ENCODE data around the gene EXOC6.

Gene EXOC6

DNA sequence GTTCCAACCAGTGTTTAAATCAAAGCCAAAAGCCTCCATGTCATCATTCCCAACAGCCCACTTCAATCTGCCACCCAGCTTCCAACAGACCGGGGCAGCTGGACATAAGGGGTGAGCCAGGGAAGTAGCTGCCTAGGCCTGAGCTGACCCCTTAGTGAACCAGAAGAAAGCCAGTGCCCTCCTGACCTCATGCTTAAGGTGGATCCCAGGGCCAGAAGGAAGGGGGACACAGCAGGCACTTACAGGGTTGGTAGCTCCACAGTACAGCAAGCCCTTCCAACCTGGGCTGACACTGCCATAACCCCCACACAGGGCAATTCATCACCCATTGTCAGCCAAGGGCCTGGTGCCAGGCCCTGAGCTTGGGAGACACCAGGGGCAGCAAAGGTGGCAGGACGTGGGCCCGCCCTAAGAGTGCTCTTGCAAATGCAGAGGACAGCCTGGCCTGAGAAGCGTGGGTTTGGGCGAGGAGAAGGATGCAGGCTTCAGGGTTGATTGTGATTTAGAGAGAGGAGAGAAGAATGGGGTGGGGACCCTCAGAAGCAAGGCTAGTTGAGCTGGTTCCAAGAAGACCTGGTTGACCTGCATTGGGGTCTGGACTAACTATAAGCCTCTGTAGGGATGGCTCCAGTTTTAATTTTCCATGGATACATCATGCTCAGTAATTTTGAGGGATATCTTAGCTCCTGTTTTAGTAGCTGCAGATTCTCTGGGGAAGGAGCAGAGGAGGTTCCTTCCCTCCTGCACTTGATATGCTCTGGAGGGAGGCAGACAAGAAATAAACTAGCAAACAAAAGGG lies 222.3 kb downstream of the EXOC6 start:
- H3K36me3 ChIP-seq: no peaks in the 10 kb centered on the region
- TF ChIP-seq CTCF (IDR thresholded peaks at IDR 0.05; ENCODE audit: low read depth, low read length): no peak
- no peaks in the 10 kb centered on the region for H3K9me3 ChIP-seq
- H3K4me1 ChIP-seq: no peaks in the 10 kb centered on the region
- peaks cover 87% of the 10 kb centered on the region for H3K27me3 ChIP-seq
- no peak for DNase-seq
- no peak overlapping the region for H3K4me3 ChIP-seq (ENCODE audit: low read depth, low read length)

DNA sequence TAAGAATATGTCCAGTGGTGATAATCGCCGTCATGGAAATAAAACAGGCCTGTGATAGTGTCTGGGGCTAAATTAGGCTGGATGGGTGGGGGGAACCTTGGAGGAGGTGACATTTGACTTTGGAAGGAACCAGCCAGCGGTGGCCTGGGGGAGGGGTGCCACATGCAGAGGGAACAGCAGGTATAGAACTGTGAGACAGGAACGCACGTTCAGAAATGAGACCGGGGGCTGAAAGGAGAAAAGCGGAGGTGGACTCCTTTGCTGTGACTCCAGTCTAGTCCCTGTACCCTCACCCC lies 222.8 kb downstream of the EXOC6 start:
- H3K4me1 ChIP-seq: no peaks in the 10 kb centered on the region
- no peak for DNase-seq
- H3K36me3 ChIP-seq: no peaks in the 10 kb centered on the region
- peaks cover 86% of the 10 kb centered on the region for H3K27me3 ChIP-seq
- no peak overlapping the region for H3K4me3 ChIP-seq (ENCODE audit: low read depth, low read length)
- TF ChIP-seq CTCF (IDR thresholded peaks at IDR 0.05; ENCODE audit: low read depth, low read length): no peak
- H3K9me3 ChIP-seq: no peaks in the 10 kb centered on the region

GRCh38 chr10:93071674-93072224 lies 223.4 kb downstream of the EXOC6 start:
- peaks cover 85% of the 10 kb centered on the region for H3K27me3 ChIP-seq
- H3K36me3 ChIP-seq: no peaks in the 10 kb centered on the region
- H3K9me3 ChIP-seq: no peaks in the 10 kb centered on the region
- no peaks in the 10 kb centered on the region for H3K4me1 ChIP-seq
- DNase-seq: no peak
- TF ChIP-seq CTCF (IDR thresholded peaks at IDR 0.05; ENCODE audit: low read depth, low read length): no peak
- H3K4me3 ChIP-seq (ENCODE audit: low read depth, low read length): peak overlapping the region; percentile 25

DNA sequence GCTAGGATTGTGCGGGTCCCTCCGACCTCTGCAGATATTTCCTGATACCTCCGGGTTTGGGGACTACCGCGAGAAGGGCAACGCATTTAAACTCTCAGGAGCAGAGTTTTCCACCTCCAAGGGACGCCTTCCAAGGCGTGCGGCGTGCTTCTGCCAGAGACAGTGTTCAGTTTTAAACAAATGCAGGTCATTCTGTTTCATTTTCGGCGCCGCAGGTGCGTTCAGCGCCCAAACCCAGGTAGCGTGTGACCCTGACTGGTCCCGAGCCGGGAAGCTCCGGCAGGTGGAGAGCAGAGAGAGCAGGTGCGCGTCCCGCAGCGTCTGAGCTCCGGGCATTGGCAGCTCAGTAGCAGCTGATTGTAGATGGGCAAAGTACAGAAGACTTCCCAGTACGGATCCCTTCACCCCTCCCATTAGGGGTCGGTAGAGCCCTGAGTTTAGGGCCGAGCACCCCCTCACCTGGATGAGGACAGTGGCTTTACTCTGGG lies 223.9 kb downstream of the EXOC6 start:
- H3K27me3 ChIP-seq: peaks cover 81% of the 10 kb centered on the region
- DNase-seq: no peak
- peak overlapping the region; percentile 25 for H3K4me3 ChIP-seq (ENCODE audit: low read depth, low read length)
- no peaks in the 10 kb centered on the region for H3K36me3 ChIP-seq
- no peak for TF ChIP-seq CTCF (IDR thresholded peaks at IDR 0.05; ENCODE audit: low read depth, low read length)
- no peaks in the 10 kb centered on the region for H3K4me1 ChIP-seq
- no peaks in the 10 kb centered on the region for H3K9me3 ChIP-seq

GRCh38 chr10:93072713-93073538 lies 224.6 kb downstream of the EXOC6 start:
- Histone ChIP-seq H3K36me3 (no peaks in the 10 kb centered on the region), H3K27me3 (peaks cover 81% of the 10 kb centered on the region), H3K4me1 (no peaks in the 10 kb centered on the region), H3K4me3 (ENCODE audit: low read depth, low read length) (no peak overlapping the region), H3K9me3 (no peaks in the 10 kb centered on the region)
- TF ChIP-seq CTCF (IDR thresholded peaks at IDR 0.05; ENCODE audit: low read depth, low read length): no peak
- DNase-seq: no peak
